H1 (cell line): ENCODE results near the gene TMEM150B.

Source experiments
- HDAC2 ChIP-seq, 2 experiments: fragments of 300-600 bp in 1 of 2; sonication (generic) in 1 of 2; IDR thresholded peaks; 2 replicates each; pipeline ENCODE4 v1.6.1; 2011 to 2012; ENCODE audit warnings: low read depth in 2 of 2, low read length in 2 of 2, mild to moderate bottlenecking in 2 of 2, moderate library complexity in 2 of 2, borderline replicate concordance in 1 of 2, inconsistent platforms in 1 of 2
- TF ChIP-seq, protein P1 (sequence below): IDR thresholded peaks from 2 replicates; pipeline ENCODE4 v1.6.1; 2012; ENCODE audit warnings: inconsistent platforms
- TF ChIP-seq, protein P2 (sequence below): fragments of 300-600 bp; sonication (generic); IDR thresholded peaks from 2 replicates; pipeline ENCODE4 v1.7.1; 2012; ENCODE audit warnings: low read length, moderate library complexity, mild to moderate bottlenecking, inconsistent platforms; ENCODE audit not compliant: insufficient replicate concordance
- TF ChIP-seq, protein P3 (sequence below), 3 experiments: IDR thresholded peaks; 1 replicate in 2 of 3; 2 replicates in 1 of 3; pipeline versions ENCODE4 v1.5.1 to v1.6.1; 2011; ENCODE audit warnings: low read length in 3 of 3, mild to moderate bottlenecking in 3 of 3, inconsistent platforms in 2 of 3, low read depth in 1 of 3, moderate library complexity in 1 of 3; ENCODE audit not compliant: insufficient read depth in 1 of 3; ENCODE audit errors: control extremely low read depth in 1 of 3

DNA sequence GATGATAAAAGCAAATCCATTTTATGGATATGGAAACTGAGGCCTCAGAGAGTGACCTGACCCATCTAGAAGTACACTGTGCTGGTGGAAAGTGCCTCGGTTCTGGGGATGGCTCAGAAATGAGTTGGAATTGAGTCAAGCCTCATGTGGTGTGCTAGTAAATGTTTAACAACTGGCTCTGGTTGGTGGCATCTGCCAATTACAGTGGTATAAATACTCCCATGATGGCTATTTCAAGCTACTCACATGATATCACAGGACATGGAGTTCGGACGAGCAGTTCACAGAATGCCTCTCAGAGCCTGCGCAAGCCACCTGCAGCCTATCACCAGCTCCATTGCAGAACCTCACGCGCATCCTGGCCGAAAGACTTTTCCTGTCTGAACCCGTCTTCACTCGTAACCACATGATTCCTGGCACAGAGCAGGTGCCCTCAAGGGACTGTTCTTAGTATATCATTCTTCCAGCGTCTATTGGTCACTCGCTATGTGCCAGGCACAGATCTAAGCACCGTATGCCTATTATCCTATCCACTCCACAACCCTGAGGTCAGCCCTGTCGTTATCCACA is 9.1 kb downstream of the TMEM150B start:
- TF ChIP-seq, protein P1, sequence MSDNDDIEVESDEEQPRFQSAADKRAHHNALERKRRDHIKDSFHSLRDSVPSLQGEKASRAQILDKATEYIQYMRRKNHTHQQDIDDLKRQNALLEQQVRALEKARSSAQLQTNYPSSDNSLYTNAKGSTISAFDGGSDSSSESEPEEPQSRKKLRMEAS = no peak
- TF ChIP-seq, protein P2, sequence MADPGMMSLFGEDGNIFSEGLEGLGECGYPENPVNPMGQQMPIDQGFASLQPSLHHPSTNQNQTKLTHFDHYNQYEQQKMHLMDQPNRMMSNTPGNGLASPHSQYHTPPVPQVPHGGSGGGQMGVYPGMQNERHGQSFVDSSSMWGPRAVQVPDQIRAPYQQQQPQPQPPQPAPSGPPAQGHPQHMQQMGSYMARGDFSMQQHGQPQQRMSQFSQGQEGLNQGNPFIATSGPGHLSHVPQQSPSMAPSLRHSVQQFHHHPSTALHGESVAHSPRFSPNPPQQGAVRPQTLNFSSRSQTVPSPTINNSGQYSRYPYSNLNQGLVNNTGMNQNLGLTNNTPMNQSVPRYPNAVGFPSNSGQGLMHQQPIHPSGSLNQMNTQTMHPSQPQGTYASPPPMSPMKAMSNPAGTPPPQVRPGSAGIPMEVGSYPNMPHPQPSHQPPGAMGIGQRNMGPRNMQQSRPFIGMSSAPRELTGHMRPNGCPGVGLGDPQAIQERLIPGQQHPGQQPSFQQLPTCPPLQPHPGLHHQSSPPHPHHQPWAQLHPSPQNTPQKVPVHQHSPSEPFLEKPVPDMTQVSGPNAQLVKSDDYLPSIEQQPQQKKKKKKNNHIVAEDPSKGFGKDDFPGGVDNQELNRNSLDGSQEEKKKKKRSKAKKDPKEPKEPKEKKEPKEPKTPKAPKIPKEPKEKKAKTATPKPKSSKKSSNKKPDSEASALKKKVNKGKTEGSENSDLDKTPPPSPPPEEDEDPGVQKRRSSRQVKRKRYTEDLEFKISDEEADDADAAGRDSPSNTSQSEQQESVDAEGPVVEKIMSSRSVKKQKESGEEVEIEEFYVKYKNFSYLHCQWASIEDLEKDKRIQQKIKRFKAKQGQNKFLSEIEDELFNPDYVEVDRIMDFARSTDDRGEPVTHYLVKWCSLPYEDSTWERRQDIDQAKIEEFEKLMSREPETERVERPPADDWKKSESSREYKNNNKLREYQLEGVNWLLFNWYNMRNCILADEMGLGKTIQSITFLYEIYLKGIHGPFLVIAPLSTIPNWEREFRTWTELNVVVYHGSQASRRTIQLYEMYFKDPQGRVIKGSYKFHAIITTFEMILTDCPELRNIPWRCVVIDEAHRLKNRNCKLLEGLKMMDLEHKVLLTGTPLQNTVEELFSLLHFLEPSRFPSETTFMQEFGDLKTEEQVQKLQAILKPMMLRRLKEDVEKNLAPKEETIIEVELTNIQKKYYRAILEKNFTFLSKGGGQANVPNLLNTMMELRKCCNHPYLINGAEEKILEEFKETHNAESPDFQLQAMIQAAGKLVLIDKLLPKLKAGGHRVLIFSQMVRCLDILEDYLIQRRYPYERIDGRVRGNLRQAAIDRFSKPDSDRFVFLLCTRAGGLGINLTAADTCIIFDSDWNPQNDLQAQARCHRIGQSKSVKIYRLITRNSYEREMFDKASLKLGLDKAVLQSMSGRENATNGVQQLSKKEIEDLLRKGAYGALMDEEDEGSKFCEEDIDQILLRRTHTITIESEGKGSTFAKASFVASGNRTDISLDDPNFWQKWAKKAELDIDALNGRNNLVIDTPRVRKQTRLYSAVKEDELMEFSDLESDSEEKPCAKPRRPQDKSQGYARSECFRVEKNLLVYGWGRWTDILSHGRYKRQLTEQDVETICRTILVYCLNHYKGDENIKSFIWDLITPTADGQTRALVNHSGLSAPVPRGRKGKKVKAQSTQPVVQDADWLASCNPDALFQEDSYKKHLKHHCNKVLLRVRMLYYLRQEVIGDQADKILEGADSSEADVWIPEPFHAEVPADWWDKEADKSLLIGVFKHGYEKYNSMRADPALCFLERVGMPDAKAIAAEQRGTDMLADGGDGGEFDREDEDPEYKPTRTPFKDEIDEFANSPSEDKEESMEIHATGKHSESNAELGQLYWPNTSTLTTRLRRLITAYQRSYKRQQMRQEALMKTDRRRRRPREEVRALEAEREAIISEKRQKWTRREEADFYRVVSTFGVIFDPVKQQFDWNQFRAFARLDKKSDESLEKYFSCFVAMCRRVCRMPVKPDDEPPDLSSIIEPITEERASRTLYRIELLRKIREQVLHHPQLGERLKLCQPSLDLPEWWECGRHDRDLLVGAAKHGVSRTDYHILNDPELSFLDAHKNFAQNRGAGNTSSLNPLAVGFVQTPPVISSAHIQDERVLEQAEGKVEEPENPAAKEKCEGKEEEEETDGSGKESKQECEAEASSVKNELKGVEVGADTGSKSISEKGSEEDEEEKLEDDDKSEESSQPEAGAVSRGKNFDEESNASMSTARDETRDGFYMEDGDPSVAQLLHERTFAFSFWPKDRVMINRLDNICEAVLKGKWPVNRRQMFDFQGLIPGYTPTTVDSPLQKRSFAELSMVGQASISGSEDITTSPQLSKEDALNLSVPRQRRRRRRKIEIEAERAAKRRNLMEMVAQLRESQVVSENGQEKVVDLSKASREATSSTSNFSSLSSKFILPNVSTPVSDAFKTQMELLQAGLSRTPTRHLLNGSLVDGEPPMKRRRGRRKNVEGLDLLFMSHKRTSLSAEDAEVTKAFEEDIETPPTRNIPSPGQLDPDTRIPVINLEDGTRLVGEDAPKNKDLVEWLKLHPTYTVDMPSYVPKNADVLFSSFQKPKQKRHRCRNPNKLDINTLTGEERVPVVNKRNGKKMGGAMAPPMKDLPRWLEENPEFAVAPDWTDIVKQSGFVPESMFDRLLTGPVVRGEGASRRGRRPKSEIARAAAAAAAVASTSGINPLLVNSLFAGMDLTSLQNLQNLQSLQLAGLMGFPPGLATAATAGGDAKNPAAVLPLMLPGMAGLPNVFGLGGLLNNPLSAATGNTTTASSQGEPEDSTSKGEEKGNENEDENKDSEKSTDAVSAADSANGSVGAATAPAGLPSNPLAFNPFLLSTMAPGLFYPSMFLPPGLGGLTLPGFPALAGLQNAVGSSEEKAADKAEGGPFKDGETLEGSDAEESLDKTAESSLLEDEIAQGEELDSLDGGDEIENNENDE = no peak
- TF ChIP-seq, protein P3, sequence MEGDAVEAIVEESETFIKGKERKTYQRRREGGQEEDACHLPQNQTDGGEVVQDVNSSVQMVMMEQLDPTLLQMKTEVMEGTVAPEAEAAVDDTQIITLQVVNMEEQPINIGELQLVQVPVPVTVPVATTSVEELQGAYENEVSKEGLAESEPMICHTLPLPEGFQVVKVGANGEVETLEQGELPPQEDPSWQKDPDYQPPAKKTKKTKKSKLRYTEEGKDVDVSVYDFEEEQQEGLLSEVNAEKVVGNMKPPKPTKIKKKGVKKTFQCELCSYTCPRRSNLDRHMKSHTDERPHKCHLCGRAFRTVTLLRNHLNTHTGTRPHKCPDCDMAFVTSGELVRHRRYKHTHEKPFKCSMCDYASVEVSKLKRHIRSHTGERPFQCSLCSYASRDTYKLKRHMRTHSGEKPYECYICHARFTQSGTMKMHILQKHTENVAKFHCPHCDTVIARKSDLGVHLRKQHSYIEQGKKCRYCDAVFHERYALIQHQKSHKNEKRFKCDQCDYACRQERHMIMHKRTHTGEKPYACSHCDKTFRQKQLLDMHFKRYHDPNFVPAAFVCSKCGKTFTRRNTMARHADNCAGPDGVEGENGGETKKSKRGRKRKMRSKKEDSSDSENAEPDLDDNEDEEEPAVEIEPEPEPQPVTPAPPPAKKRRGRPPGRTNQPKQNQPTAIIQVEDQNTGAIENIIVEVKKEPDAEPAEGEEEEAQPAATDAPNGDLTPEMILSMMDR (IDR thresholded peaks at IDR 0.05; ENCODE audit: control extremely low read depth in 1 of 3, insufficient read depth in 1 of 3, low read depth in 1 of 3, low read length in 3 of 3) = no peak
- TF ChIP-seq HDAC2 (IDR thresholded peaks at IDR 0.05; ENCODE audit: borderline replicate concordance in 1 of 2, low read depth in 2 of 2, low read length in 2 of 2) = no peak
